Measurements from ENCODE around the gene CEP164.
A peak's percentile ranks its signal among the peaks of the same experiment; 100 is the strongest.
"Not testable (repeated sequence)": the region's sequence is repeated elsewhere in the genome, so short reads cannot be mapped to it uniquely, and the experiment has no call there.

Gene CEP164

DNA sequence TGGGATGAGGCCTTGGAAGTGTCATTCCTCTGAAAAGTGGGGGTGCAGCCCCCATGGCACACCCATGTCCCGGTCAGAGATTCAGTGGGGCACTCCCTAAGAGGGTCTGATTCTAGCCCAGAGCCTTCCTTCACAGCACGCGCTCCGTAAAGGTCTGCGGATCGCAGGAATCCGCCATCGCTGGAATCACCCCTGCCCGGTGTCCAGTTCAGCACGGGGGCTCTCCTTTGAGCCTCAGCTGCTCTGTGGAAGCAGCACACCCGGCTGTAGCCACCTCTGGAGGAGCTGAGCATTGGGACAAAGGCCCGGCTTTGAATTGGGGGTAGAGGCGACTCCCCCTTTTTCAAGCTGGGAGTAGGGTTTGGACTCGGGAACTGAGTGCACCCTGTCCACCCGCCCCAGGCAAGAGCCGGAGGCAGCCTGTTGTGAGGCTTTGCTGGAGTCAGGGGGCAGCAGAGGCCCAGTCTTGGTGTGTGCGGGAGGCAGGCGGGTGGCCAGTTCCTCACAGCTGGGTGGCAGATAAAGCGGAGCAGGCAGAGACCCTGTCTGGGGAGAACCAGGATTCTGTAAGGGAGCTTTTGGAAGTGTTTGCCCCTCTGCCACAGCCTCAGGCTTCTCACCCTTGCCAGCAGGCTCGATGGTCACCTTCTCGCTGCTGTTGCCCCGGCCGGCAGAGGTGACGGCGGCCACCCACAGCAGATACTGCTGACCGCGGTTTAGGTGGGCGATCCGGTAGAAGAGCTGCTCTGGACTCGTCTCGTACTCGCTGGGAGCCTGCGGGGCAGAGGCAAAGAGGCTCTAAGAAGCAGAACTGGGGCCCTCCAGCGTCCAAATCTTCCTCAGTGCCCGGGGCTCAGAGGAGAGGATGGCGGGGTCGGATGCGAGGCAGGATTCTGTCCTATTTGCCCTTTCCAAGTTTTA, 115.9 kb downstream of the CEP164 start:
- peak; percentile 17 for DNase-seq

DNA sequence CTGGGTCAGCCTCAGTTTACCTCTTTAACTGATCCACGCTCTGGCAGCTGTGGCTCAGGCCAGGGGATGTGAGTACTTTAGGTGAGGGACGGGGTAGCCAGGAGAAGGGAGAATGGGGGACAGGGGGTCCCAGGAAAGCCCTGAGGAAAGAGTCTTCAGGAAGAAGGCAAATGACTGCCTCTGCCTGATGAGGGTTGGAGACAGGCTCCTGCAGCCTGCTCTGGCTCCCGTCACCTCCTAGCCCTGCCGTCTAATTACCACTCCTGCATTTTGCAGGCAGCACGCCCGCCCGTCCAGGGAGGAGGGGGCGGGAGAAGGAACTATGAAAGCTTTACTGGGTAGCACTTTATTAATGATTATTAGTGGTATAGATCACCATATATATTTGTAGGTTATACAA, 116.6 kb downstream of the CEP164 start:
- no peak for DNase-seq

DNA sequence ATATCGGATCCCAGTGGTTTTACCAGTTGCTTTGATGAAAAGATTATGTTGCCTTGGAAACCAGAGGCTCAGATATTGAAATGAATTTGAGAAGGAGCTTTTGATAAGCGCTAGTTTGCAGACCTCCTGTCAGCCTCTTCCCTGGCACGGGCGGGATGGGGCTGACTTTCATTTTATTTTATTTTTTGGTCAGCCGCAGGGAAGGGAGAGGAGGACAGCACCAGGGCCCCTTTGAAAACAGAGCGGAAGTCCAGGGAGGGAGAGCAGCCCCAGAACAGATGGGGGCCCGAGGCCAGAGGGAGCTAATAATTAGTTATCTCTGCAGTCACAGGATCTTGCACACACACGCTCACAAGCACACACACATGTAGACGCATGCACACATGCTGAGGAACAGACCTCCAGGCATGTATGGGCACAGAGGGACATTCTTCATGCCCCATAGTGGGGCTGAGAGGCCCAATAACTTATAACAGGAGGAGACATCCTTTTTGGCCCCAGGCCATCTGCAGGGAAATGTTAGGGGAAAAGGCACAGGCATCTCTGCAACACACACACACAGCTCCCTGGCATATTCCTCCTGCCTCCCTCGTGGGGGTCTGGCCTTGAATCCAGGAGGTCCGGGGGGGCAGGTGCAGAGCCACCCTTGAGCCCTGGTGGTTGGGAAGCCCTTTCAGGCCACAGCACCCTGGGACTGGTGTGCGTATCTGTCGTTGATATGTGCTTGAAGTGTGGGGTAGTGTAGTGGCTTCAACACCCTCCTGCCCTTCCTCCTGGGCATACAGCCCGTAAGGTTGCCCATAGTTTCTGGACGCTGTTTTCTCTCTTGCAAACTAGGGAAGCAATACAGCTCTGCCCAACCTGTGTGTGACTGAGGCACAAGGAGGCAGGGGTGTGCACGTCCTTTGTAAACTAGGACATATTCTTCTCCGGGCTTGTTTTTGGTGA, 117.3 kb downstream of the CEP164 start:
- no peak for DNase-seq

DNA sequence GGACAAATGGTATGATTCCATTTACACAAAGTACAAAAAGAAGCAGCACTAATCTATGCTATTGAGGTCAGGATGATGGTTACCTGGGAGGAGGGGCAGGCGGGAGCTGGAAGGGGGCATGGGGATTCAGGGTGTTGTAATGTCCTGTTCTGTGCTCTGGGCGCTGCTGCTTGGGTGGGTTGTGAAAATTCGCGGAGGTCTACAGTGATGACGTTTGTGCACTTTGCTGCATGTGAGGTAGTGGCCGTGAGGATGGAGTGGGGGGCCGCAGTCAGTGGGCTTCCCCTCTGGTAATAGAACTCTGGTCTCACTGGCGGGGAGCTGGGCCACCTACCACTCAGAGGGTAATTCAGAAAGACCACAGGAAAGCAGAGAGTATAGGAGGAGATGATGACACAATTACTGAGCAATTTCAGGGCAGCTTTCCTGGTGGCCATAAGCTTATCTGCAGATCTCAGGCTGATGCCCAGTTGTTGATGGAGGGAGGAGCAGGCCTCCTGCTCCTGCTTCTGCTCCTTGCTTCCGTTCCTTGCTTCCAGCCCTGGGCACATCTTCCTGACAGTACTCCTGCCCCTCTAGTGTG, 121.5 kb downstream of the CEP164 start:
- DNase-seq: no peak

DNA sequence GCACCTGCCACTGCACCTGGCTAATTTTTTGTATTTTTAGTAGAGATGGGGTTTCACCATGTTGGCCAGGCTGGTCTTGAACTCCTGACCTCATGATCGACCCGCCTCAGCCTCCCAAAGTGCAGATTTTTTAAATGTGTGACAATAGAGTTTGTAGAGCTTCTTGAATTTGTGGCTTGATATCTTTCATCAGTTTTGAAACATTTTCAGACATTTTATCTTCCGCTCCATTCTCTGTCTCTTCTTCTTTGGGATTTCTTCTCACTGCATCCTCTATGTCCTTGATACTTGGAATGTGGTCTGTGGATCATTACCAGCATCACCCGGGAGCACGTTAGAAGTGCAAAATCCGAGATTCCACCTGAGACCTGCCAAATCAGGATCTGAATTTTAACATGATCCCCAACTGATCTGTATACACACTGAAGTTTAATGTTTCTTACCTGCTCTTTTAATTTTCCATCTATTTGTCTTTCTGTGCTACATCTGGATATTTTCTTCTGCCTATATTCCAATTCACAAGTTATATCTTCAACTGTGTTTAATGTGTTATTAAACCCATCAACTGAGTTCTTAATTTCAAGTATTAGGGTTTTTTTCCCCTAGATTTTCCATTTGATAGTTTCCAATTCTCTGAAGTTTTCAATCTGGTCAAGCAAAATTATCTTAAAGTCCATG, 126.4 kb downstream of the CEP164 start:
- DNase-seq: no peak

DNA sequence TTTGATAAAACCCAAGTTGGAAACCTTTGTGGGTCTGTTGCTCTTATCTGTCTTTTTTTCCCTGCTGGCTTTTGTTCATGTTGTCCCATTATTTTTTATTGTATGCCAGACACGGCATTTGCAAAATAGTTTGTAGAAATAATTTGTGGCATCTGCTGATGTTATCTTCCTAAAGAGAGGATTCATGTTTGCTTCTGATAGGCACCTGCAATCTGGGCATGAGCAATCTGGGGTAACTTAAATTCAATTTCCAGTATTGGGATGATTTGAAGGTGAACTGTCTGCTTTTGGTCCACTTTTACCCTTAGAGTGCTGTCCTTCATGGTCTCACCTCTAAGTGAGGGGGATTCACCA, 126.9 kb downstream of the CEP164 start:
- no peak for DNase-seq

DNA sequence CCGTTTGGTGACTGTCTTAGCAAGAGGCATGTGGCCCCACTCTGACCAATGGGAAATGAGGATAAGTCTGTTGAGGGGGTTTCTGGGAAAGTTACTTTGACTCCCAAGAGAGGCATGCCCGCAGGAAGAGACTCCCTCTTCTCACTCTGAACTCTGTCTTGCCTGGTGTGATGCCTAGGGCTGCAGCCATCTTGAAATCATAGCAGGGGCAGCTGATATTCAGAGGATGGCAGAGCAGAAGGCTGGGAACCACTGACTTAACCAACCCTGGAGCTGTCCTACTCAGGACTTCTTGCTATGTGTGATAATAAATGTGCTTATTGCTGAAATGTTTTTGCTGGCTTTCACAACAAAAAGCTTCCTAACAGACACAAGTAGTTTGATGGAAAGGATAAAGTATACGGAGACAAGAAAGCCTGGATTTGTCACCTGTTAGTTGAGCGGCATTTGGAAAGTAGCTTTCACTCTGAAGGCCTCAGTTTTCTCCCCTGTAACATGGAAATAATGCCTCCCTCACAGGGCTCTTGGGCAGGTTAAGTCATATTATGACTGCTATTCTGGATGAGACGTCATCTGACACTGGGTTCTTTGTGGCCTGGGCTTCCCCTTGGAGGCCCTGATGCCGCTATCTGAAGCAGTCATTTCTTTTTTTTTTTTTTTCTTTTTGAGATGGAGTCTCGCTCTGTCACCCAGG, 128.5 kb downstream of the CEP164 start:
- peak; percentile 81 for DNase-seq

DNA sequence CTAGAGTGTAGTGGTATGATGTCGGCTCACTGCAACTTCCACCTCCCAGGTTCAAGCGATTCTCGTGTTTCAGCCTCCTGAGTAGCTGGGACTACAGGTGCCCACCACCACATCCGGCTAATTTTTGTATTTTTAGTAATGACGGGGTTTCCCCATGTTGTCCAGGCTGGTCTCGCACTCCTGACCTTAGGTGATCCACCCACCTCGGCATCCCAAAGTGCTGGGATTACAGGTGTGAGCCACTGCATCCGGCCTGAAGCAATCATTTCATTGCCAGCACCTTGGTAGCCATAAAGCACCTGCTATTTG, 129.0 kb downstream of the CEP164 start:
- DNase-seq: not testable (repeated sequence)

DNA sequence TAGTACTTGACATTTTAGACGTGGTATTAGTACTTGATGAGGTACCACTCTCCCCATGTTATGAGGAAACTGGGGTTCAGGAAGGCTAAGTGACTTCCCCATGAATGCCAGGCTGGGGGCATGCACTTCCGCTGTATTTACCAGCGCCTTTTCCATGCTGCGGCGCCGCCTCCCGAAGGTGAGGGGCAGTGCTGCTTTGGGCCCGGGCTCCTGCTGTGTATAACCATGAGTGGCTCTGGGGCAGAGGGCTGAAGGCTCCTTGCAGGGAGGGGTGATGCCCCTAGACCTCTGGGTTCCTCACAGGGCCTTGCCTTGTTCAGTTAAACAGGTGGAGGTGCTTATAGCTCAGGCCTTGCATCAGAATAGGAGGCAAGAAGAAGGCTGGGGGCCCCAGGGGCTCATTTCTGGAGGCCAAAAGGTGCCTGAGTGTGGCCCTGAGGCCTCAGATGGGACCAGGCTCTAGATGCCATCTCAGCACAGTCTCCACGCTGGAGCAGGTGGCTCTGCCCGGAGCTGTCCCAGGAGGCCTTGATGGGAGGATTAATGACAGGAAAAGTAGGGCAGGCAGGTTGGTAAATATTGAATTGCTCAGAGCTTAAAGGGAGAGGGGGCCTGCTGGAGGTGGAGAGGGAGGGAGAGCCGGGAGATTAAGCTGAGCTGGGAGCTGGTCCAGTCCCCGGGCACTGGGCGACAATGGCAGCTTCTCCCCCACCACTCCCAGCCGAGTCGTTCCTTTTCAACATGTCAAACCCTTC, 129.6 kb downstream of the CEP164 start:
- no peak for DNase-seq

DNA sequence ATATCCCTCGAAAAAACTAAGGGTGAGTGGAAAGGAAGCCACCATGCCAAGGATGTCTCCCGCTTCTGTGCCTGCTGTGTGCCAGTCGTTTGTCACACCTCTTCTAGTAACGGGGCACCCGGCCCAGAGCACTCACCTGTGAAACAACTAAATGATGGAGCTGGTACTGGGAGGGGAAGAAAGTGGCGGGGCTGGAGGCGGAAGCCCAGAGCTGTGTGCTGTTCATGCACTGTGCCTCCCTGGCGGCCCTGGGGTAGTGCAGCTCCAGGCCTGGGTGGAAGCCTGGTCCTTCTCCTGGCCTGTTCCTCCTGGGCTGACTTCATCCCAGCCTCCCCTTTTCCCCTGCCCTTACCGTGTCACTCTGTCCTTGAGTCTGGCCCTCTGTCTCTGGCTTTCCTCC, 130.2 kb downstream of the CEP164 start:
- no peak for DNase-seq

DNA sequence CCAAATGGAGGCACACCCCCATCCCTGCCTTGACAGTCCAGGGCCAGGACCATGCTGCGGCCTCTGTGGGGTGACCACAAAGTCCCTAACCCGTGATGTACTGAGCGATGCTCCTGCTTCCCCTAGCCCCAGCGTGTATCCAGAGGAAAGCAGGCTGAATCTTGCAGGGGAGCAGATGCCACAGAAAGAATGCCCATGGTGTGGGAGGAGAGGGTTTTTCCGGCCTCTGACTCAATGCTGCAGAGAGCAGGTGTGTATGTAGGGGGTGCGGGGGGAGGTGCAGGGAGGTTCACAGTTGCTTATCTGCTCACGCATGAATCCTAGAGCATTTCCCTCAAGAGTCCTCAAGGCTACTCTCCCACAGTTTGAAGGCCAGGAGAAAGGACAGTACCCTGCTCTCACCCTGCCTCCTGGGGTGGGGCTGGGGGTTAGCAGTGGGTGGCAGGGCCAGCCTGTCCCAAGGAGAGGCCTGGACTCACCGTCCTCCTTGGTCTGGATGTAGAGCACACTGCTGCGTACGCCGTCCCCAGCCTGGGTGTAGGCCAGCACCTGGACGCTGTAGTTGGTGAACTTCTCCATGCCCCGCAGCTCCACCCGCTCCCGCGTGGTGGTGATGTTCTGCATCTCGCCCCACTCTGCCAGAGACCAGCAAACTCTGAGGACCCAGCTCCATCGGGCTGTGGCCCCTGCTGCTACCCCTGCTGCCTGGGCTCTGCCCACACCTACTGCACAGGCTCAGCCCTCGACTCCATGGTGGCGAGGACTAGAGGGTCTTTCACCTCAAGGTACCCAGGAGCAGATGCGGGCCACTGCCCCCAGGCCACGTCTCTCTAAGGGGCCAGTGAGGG, 130.8 kb downstream of the CEP164 start:
- peak; percentile 33 for DNase-seq

DNA sequence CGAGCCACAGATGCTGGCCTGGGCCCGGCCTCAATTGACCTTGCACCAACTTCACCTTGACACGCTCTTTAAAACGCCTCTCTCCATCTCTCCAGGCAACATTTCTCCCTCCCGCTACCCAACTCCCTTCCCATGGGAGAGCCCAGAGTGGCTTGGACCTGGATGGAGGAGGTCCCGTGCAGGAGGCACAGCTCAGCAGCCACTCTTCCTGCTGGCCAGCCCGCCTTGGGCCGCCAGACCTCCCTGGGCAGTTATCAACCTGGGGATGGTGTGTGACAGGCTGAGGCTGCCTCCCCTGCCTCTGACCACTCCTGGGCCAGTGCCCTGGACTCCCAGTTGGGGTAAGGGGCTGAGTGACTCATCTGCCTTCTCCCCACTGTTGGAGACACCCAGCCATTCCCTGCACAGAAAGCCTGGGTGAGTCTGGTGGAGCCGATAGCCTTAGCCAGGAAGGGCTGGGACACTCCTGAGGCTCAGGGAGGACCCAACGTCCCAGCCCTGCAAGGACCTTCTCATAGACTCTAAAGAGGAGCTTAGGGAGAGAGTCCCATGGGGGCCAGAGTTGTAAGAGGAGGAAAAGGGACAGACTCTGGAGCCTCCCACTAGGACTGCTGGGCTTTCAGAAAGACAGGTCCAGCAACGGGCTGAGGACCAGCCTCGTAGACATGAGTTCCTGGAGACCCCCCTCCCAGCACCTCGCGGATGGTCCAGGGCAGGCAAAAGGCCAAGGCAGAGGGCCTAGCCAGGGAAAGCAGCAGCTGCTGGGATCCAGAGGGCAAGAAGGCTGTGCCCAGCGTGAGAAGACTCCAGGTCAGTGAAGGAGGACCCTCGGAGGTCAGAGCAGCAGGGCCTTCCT, 131.7 kb downstream of the CEP164 start:
- DNase-seq: no peak

DNA sequence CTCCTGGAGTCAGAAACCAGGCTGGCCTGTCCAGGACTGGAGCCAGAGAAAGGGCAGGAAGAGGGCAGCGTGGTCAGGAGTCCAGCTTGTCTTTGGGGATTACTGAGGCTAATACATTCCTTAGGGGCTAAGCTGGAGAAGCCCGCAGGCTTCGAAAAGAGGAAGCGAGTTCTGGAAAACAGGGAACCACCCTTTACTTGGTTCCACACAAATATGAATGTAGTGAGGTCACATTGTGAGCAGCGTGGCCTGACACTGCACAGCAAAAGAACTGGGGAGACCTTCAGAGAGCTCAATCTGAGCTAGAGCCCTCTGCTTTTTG, 132.3 kb downstream of the CEP164 start:
- no peak for DNase-seq

DNA sequence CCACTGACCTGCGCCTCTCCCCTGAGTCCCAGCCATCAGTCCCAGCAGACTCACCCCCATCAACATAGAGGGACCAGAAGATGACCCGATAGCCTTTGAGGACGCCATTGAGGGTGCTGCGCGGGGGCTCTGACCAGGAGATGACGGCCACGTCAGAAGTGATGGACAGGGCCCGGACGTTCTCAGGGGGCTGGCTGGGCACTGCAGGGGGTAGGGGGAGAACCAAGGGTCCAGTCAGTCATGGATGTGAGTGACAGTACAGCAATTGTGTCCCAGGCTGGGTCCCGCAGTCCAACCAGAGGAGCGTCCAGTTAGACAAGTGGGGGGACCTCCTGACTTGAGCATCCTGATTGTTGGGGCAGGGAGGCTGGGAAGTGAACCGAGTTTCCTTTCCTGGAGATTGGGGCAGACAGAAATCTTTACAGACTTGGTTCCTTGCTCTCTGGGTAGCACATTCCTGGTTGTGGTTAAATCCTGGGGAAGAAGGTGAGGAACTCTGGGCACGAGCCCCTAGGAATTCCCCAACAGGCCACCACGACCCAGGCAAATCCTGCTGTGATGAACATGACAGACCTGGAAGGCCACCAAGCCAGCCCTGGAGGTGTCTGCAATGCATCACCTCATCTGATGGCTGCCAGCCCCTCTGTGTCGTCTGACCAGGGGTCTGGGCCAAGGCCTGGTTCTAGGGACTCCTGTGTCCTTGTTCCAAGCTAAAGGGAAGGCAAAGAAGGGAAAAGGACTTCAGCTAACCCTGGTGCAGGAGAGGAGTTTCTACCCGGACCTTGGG, 133.9 kb downstream of the CEP164 start:
- no peak for DNase-seq

DNA sequence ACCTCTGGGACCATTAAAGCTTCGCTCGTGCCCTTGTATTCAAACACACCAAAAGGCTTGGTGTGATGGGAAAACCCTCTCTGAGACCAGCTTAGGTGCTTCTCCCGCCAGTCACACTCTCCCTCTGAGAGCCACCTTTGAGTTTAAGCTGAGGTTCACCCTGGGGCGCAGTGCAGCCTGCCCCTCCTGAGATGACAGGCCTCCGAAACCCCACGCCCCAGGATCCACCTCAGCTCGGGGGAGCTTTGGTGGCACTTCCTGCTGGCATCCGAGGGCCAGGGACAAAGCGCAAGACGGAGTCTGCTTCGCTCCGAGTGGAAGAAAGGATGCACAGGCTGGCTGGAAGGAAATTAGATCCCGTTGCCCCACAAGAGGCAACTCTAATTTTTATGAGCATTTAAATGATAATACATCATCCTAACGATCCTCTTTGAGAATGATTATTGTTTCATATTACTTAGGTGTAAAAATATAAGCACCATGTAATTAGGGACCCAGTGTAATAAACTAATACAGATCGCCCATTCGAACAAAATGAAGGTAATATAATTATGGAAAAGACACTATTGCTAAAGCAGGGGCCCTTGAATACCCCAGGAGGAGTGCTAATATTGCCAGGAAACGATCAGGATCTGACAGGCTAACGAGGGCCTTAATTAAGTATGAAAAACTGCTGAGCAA, 134.7 kb downstream of the CEP164 start:
- no peak for DNase-seq

DNA sequence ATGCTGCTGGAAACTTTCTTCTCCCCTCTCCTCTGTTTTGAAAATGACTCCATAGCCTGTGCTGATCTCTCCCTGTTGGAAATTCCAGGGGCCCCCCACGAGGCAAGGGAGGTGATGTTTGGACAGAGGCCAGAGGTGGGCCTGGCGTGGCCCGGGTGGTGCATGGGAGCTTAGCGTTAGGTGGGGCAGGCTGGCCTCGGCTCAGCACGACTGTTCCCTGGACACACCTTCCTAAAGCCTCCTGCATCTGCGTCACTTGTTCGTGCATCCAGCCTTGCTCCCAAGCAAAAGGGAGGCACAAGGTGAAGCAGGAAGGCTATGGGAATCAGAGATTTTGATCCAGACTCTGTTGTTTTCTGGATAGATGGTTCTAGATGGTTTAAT, 135.2 kb downstream of the CEP164 start:
- no peak for DNase-seq
